Astrocyte of the spinal cord (primary cell): ENCODE results near the gene LTB4R2.

Experiments used
- DNase-seq: peaks from one replicate; pipeline ENCODE4 v3.0.0; 2011; ENCODE audit warnings: low read depth, low spot score
- H3K4me3 ChIP-seq: 2 replicates; pipeline ENCODE4 v1.5.1; 2011; ENCODE audit warnings: low read depth, mild to moderate bottlenecking, low read length, moderate library complexity
- in situ Hi-C: cut with HindIII; loops from 2 replicates; pipeline ENCODE4 v1.10.0; 2017; ENCODE audit warnings: low sequenced_read_pairs
- TF ChIP-seq, protein P1 (sequence below): IDR thresholded peaks from 2 replicates; pipeline ENCODE4 v1.5.1; 2012; ENCODE audit warnings: low read depth, mild to moderate bottlenecking, low read length, inconsistent platforms

LTB4R2 gene

DNA sequence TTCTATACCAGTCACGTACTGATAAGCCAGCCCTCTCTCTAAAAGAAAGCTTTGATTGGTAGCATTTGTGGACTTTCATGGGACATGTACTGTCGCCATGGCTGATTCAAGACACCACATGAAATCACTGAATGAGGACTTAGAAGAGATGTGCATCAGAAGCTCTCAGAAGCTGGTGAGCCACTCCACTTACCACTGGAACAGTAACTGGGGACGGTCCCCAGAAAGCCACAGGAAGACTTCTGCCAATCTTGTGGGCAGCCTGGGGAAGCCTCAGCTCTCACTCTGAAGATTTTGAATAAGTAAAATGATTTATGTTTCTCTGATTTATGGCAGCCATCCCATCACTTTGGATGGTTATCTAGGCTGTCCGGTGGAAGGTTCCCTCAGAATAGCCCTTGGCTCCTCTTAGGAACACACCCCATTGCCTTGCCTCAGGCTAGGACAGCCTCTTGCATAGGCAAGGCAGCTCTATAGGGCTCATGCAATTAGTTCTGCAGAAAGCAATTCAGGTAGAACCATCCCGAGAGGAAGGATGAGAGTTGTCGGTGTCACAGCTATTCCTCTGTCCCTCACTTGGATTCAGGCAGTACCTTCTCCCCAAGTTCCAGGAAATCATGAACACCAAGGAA is 20.2 kb upstream of the LTB4R2 start:
- no peak overlapping the region for H3K4me3 ChIP-seq
- DNase-seq = no peak
- TF ChIP-seq, protein P1, sequence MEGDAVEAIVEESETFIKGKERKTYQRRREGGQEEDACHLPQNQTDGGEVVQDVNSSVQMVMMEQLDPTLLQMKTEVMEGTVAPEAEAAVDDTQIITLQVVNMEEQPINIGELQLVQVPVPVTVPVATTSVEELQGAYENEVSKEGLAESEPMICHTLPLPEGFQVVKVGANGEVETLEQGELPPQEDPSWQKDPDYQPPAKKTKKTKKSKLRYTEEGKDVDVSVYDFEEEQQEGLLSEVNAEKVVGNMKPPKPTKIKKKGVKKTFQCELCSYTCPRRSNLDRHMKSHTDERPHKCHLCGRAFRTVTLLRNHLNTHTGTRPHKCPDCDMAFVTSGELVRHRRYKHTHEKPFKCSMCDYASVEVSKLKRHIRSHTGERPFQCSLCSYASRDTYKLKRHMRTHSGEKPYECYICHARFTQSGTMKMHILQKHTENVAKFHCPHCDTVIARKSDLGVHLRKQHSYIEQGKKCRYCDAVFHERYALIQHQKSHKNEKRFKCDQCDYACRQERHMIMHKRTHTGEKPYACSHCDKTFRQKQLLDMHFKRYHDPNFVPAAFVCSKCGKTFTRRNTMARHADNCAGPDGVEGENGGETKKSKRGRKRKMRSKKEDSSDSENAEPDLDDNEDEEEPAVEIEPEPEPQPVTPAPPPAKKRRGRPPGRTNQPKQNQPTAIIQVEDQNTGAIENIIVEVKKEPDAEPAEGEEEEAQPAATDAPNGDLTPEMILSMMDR = no peak
- in situ Hi-C loops = no loop called here

DNA sequence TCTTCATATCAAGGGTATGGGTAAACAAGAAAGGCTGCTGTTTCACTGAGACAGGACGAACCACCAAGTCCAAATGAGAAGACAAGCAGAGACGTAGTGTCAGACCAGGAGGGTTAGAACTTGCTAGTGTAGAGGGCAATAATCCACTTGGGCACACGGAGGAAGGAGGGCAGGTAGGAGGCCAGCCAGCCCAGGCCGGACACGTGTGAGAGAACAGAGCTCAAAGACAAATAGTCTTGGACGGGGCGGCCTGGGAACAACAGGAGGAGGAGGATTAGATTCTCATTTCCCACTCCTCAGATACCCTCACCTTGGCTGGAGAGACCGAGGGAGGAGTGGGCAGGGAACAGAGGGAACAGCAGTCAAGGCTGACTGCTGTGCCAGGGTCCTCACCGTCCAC is 19.2 kb upstream of the LTB4R2 start:
- TF ChIP-seq, protein P1 = no peak
- DNase-seq = no peak
- no peak overlapping the region for H3K4me3 ChIP-seq
- in situ Hi-C loops = no loop called here

DNA sequence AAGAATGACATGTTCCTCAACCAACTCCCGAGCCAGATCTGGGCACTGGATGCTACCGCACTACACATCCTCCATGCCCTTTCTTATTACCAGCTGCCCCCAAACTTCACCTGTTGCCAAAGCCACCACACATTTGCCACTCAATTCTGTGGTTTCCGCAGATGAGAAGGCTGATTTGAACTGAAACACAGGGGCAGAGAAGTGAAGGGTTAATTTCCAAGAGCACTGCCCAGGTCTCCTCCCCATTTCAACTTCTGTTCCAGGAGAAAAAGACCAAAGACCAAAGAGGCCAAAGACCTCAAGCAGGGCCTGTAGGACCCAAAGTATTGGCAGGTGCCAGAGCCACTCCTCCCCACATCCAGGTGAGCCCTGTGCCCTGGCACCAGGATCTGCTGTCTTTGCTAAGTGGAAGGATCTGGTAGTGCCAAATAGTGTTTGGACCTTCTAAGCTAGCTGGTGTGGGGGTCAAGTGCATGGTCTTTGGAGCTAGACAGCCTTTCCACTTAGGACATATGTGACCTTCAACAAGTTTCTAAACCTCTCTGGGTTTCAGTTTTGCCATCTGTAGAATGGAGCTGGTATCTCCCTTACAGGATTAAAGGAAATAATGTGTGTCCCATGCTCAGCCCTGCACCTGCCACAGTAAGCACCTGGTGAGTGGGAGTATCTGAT is 18.4 kb upstream of the LTB4R2 start:
- no peak overlapping the region for H3K4me3 ChIP-seq
- TF ChIP-seq, protein P1 = no peak
- no peak for DNase-seq
- in situ Hi-C loops = no loop called here

- TF ChIP-seq, protein P1 = no peak
- in situ Hi-C loops = no loop called here
- DNase-seq = no peak
- no peak overlapping the region for H3K4me3 ChIP-seq
These were observed 17.7 kb upstream of the LTB4R2 start for GRCh38 chr14:24292118-24292807.

DNA sequence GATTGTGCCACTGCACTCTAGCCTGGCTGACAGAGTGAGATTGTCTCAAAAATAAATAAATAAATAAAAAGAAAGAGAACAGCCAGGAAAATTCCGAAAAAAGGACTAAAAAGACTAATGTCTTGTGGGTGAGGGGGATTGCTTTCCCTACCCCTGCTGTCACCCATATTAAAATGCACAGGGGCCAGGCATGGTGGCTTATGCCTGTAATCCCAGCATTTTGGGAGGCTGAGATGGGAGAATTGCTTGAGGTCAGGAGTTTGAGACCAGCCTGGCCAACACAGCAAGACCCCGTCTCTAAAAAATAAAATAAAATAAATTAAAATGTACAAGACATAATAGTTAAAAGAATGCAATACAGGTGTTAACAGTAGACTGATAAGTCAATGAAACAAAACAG is 16.4 kb upstream of the LTB4R2 start:
- H3K4me3 ChIP-seq = no peak overlapping the region
- TF ChIP-seq, protein P1 = no peak
- DNase-seq = no peak
- in situ Hi-C loops = no loop called here

- H3K4me3 ChIP-seq = no peak overlapping the region
- DNase-seq = peak; percentile 91
- TF ChIP-seq, protein P1 = peak; percentile 77
- in situ Hi-C loops = no loop called here
These were observed 13.4 kb upstream of the LTB4R2 start for GRCh38 chr14:24296341-24297157.
